H9 (cell line): ENCODE results near the gene MRO. TPM values are rescaled to one million over a fixed set of nuclear protein-coding genes. Genes with fewer than 3 reads are reported as not detected.

Experiments
- DNase-seq: peaks from one replicate; pipeline ENCODE4 v3.0.0-alpha.2; 2017
- H2AFZ ChIP-seq: one replicate; pipeline ENCODE4 v1.6.1; 2013; ENCODE audit warnings: mild to moderate bottlenecking, low read length, control low read depth, moderate library complexity
- H2AK5ac ChIP-seq: 2 replicates; pipeline ENCODE4 v1.6.1; 2013; ENCODE audit warnings: low read length, control low read depth, mixed read lengths; ENCODE audit not compliant: insufficient read length
- H2BK120ac ChIP-seq: one replicate; pipeline ENCODE4 v1.6.1; 2013; ENCODE audit warnings: low read depth, mild to moderate bottlenecking, low read length, control low read depth, inconsistent platforms; ENCODE audit not compliant: poor library complexity, severe bottlenecking
- H2BK12ac ChIP-seq: 2 replicates; pipeline ENCODE4 v1.6.1; 2013; ENCODE audit warnings: low read length, control low read depth, mixed read lengths, low read depth; ENCODE audit not compliant: insufficient read length
- H2BK15ac ChIP-seq: 2 replicates; pipeline ENCODE4 v1.6.1; 2013; ENCODE audit warnings: low read depth, low read length, control low read depth
- H2BK20ac ChIP-seq: one replicate; pipeline ENCODE4 v1.6.1; 2013; ENCODE audit warnings: low read depth, mild to moderate bottlenecking, low read length, control low read depth, inconsistent platforms; ENCODE audit not compliant: poor library complexity, severe bottlenecking
- H2BK5ac ChIP-seq: 2 replicates; pipeline ENCODE4 v1.6.1; 2013; ENCODE audit warnings: low read length, control low read depth, mixed read lengths; ENCODE audit not compliant: insufficient read length
- H3K14ac ChIP-seq: 2 replicates; pipeline ENCODE4 v1.6.1; 2013; ENCODE audit warnings: low read length, control low read depth; ENCODE audit not compliant: insufficient read depth
- H3K18ac ChIP-seq: 2 replicates; pipeline ENCODE4 v1.6.1; 2013; ENCODE audit warnings: low read depth, mild to moderate bottlenecking, mixed read lengths, low read length, control low read depth; ENCODE audit not compliant: insufficient read length
- H3K23ac ChIP-seq: 2 replicates; pipeline ENCODE4 v1.6.1; 2013; ENCODE audit warnings: low read length, control low read depth, mixed read lengths, low read depth; ENCODE audit not compliant: insufficient read length
- H3K23me2 ChIP-seq: 2 replicates; pipeline ENCODE4 v1.6.1; 2013; ENCODE audit warnings: low read depth, mild to moderate bottlenecking, mixed read lengths, low read length, control low read depth; ENCODE audit not compliant: insufficient read length, poor library complexity, severe bottlenecking
- H3K27ac ChIP-seq: 2 replicates; pipeline ENCODE4 v1.5.1; 2013; ENCODE audit warnings: low read length, control low read depth, mixed read lengths, low read depth; ENCODE audit not compliant: insufficient read length
- H3K27me3 ChIP-seq: 2 replicates; pipeline ENCODE4 v1.6.1; 2013; ENCODE audit warnings: low read length, control low read depth, inconsistent platforms; ENCODE audit not compliant: insufficient read depth
- H3K4ac ChIP-seq: 2 replicates; pipeline ENCODE4 v1.6.1; 2013; ENCODE audit warnings: low read depth, mild to moderate bottlenecking, control low read depth, inconsistent platforms, low read length, moderate library complexity
- H3K4me1 ChIP-seq: 2 replicates; pipeline ENCODE4 v1.6.1; 2013; ENCODE audit warnings: low read length, control low read depth, inconsistent platforms; ENCODE audit not compliant: insufficient read depth
- H3K4me2 ChIP-seq: 2 replicates; pipeline ENCODE4 v1.6.1; 2013; ENCODE audit warnings: low read length, control low read depth, mixed read lengths; ENCODE audit not compliant: insufficient read length, insufficient read depth
- H3K56ac ChIP-seq: 2 replicates; pipeline ENCODE4 v1.6.1; 2013; ENCODE audit warnings: low read depth, mild to moderate bottlenecking, mixed read lengths, low read length, control low read depth; ENCODE audit not compliant: insufficient read length
- H3K79me1 ChIP-seq: 2 replicates; pipeline ENCODE4 v1.6.1; 2013; ENCODE audit warnings: low read depth, mild to moderate bottlenecking, moderate library complexity, low read length, control low read depth, inconsistent platforms; ENCODE audit not compliant: insufficient read depth, poor library complexity, severe bottlenecking
- H3K79me2 ChIP-seq: 2 replicates; pipeline ENCODE4 v1.6.1; 2013; ENCODE audit warnings: low read length, control low read depth, inconsistent platforms; ENCODE audit not compliant: insufficient read depth
- H3K9ac ChIP-seq: 2 replicates; pipeline ENCODE4 v1.6.1; 2013; ENCODE audit warnings: low read length, control low read depth, mixed read lengths; ENCODE audit not compliant: insufficient read length; ENCODE audit errors: extremely low read depth
- H3K9me3 ChIP-seq: one replicate; pipeline ENCODE4 v1.6.1; 2013; ENCODE audit warnings: low read depth, low read length, inconsistent platforms; ENCODE audit not compliant: control insufficient read depth
- H3T11ph ChIP-seq: one replicate; pipeline ENCODE4 v1.6.1; 2013; ENCODE audit warnings: mild to moderate bottlenecking, low read length, control low read depth, inconsistent platforms
- H4K20me1 ChIP-seq: one replicate; pipeline ENCODE4 v1.6.1; 2013; ENCODE audit not compliant: control insufficient read depth, insufficient read length, insufficient read depth
- H4K5ac ChIP-seq: 2 replicates; pipeline ENCODE4 v1.6.1; 2013; ENCODE audit warnings: low read depth, mild to moderate bottlenecking, mixed read lengths, low read length, control low read depth; ENCODE audit not compliant: insufficient read length
- H4K8ac ChIP-seq: replicated peaks from 2 replicates; pipeline ENCODE4 v1.6.1; 2013; ENCODE audit warnings: low read length, control low read depth, mixed read lengths, low read depth; ENCODE audit not compliant: insufficient read length
- H4K91ac ChIP-seq: 2 replicates; pipeline ENCODE4 v1.6.1; 2013; ENCODE audit warnings: low read depth, mild to moderate bottlenecking, moderate library complexity, mixed read lengths, low read length, control low read depth; ENCODE audit not compliant: insufficient read length
- H3K27ac Mint-ChIP-seq, 3 experiments: 2 replicates in 2 of 3; 3 replicates in 1 of 3; pipeline ENCODE4 v1.8.0; 2020 to 2021; ENCODE audit warnings: mixed read lengths in 3 of 3, mild to moderate bottlenecking in 1 of 3, moderate library complexity in 1 of 3
- H3K27me3 Mint-ChIP-seq: 2 replicates; pipeline ENCODE4 v1.8.0; 2021; ENCODE audit warnings: low read depth, mild to moderate bottlenecking, moderate library complexity, mixed read lengths
- H3K36me3 Mint-ChIP-seq, 3 experiments: 2 replicates in 2 of 3; 3 replicates in 1 of 3; pipeline ENCODE4 v1.8.0; 2020 to 2021; ENCODE audit warnings: low read depth in 3 of 3, mixed read lengths in 3 of 3; ENCODE audit not compliant: insufficient read depth in 1 of 3
- H3K4me1 Mint-ChIP-seq, 2 experiments: 2 replicates each; pipeline ENCODE4 v1.8.0; 2020; ENCODE audit warnings: mixed read lengths in 2 of 2
- H3K4me3 Mint-ChIP-seq, 2 experiments: 2 replicates in 1 of 2; 3 replicates in 1 of 2; pipeline ENCODE4 v1.8.0; 2020 to 2021; ENCODE audit warnings: mild to moderate bottlenecking in 2 of 2, mixed read lengths in 2 of 2, moderate library complexity in 1 of 2
- H3K9me3 Mint-ChIP-seq, 2 experiments: 2 replicates in 1 of 2; 3 replicates in 1 of 2; pipeline ENCODE4 v1.8.0; 2020; ENCODE audit warnings: mild to moderate bottlenecking in 2 of 2, mixed read lengths in 2 of 2, moderate library complexity in 1 of 2
- CTCF ChIP-seq: fragments of 200-600 bp; sonication (generic); conservative IDR thresholded peaks from 3 replicates; pipeline ENCODE4 v1.8.0; 2021; ENCODE audit warnings: antibody characterized with exemption, mild to moderate bottlenecking
- WGBS: extraction: QIAGEN DNeasy Blood & Tissue Kit; methylation state at CpG from one replicate; pipeline ENCODE4 v1.1.7; 2013; ENCODE audit warnings: missing lambda C conversion rate, low lambda C conversion rate, mixed read lengths; ENCODE audit not compliant: insufficient read length; ENCODE audit errors: extremely low coverage; 5-methylcytosine and 5-hydroxymethylcytosine counted together
- total RNA-seq: library from RNA; stranded (reverse); gene quantifications from 2 replicates; pipeline ENCODE4 v1.2.1, GENCODE V29; 2021

Gene MRO
- total RNA-seq, 1 experiment from 2014 or later: 0.57 TPM

- H3K27me3 ChIP-seq: no peaks in the 10 kb centered on the region
- Mint-ChIP-seq H3K4me1 (no peaks in the 10 kb centered on the region), H3K9me3 (no peaks in the 10 kb centered on the region), H3K27me3 (no peaks in the 10 kb centered on the region; the same call in 1 of the 2 replicates), H3K36me3 (no peaks in the 10 kb centered on the region), H3K4me3 (no peak overlapping the region), H3K27ac (no peak overlapping the region)
- H4K5ac ChIP-seq: no peak overlapping the region
- no peaks in the 10 kb centered on the region for H3K23me2 ChIP-seq
- H2BK5ac ChIP-seq: no peak overlapping the region
- H3K79me1 ChIP-seq: no peaks in the 10 kb centered on the region
- no peak overlapping the region for H3K4me2 ChIP-seq
- no peaks in the 10 kb centered on the region for H3K4me1 ChIP-seq
- no peak overlapping the region for H4K91ac ChIP-seq
- no peaks in the 10 kb centered on the region for H4K20me1 ChIP-seq
- H3K27ac ChIP-seq: no peak overlapping the region
- no peak for TF ChIP-seq CTCF
- no peak overlapping the region for H4K8ac ChIP-seq
- H2BK15ac ChIP-seq: no peak overlapping the region
- H2AFZ ChIP-seq: no peak overlapping the region
- no peak overlapping the region for H3K4ac ChIP-seq
- WGBS: no CpG with 5 or more reads among the region's 2 CpGs
- no peak overlapping the region for H3K23ac ChIP-seq
- H2AK5ac ChIP-seq: no peak overlapping the region
- H3K9ac ChIP-seq: no peak overlapping the region
- H2BK120ac ChIP-seq: no peak overlapping the region
- no peaks in the 10 kb centered on the region for H3K79me2 ChIP-seq
- no peak overlapping the region for H2BK20ac ChIP-seq
- no peak overlapping the region for H3K14ac ChIP-seq
- H3K18ac ChIP-seq: no peak overlapping the region
- no peaks in the 10 kb centered on the region for H3K9me3 ChIP-seq
- H2BK12ac ChIP-seq: no peak overlapping the region
- DNase-seq: no peak
- H3T11ph ChIP-seq: no peak overlapping the region
- no peak overlapping the region for H3K56ac ChIP-seq
These were observed 42.6 kb upstream of the MRO start for GRCh38 chr18:50862401-50862800.
